UCSD-AML1 (cell line): ENCODE measurements around the gene UBQLNL.

Experiments used
- DNase-seq: peaks from one replicate; lab custom pipeline; 2025; ENCODE audit not compliant: unreplicated experiment; lab: John Stamatoyannopoulos, UW

Gene UBQLNL

GRCh38 chr11:5516599-5516998 is at the start of gene UBQLNL:
Gene UBQLNL, minus strand, starts transcription at chr11:5516699. Its CDS starts 258 bp downstream, at chr11:5516441.
- no peak for DNase-seq

- DNase-seq, result no peak
Observed at GRCh38 chr11:5564259-5565019, 47.9 kb upstream of the UBQLNL start.

GRCh38 chr11:5557751-5558150 is 41.3 kb upstream of the UBQLNL start:
- DNase-seq, result no peak

- no peak for DNase-seq
Observed at GRCh38 chr11:5556596-5557188, 40.2 kb upstream of the UBQLNL start.

GRCh38 chr11:5553343-5553742 is 36.8 kb upstream of the UBQLNL start:
- no peak for DNase-seq

GRCh38 chr11:5550440-5551095 is 34.1 kb upstream of the UBQLNL start:
- DNase-seq, result no peak

GRCh38 chr11:5548440-5548839 is 31.9 kb upstream of the UBQLNL start, which contains the start of gene OR52H1:
Gene OR52H1, minus strand, starts transcription at chr11:5548540. Its CDS starts 3,035 bp downstream, at chr11:5545505.
- no peak for DNase-seq

- no peak for DNase-seq
Observed at GRCh38 chr11:5547982-5548381, 31.5 kb upstream of the UBQLNL start.

GRCh38 chr11:5546457-5546856 is 30.0 kb upstream of the UBQLNL start:
- no peak for DNase-seq

- no peak for DNase-seq
Observed at GRCh38 chr11:5541427-5541826, 24.9 kb upstream of the UBQLNL start.

- no peak for DNase-seq
Observed at GRCh38 chr11:5536482-5536881, 20.0 kb upstream of the UBQLNL start.

- no peak for DNase-seq
Observed at GRCh38 chr11:5534046-5534445, 17.5 kb upstream of the UBQLNL start.

GRCh38 chr11:5531053-5531831 is 14.7 kb upstream of the UBQLNL start:
- no peak for DNase-seq

GRCh38 chr11:5528495-5528894 is 12.0 kb upstream of the UBQLNL start:
- no peak for DNase-seq

GRCh38 chr11:5527716-5528115 is 11.2 kb upstream of the UBQLNL start:
- DNase-seq, result no peak

GRCh38 chr11:5524756-5525155 is 8.3 kb upstream of the UBQLNL start:
- no peak for DNase-seq

- no peak for DNase-seq
Observed at GRCh38 chr11:5522308-5522707, 5.8 kb upstream of the UBQLNL start.

- DNase-seq, result no peak
Observed at GRCh38 chr11:5521540-5521939, 5.0 kb upstream of the UBQLNL start.

- no peak for DNase-seq
Observed at GRCh38 chr11:5514841-5515240, 1.7 kb downstream of the UBQLNL start.

GRCh38 chr11:5509803-5510202 is 6.7 kb downstream of the UBQLNL start, which contains the start of gene UBQLN3:
Gene UBQLN3, minus strand, starts transcription at chr11:5509957. Its CDS starts 399 bp downstream, at chr11:5509558.
- no peak for DNase-seq

GRCh38 chr11:5508605-5509004 is 7.9 kb downstream of the UBQLNL start:
- DNase-seq, result no peak
